Activated CD8-positive, alpha-beta memory T cell treated with anti-CD3 and anti-CD28 coated beads, Interleukin-2, amount 10 ng/mL, durations not matched to agents 7 days and 5 days (primary cell): ENCODE measurements around the gene KLHL29. TPM values are rescaled to one million over a fixed set of nuclear protein-coding genes. Genes with fewer than 3 reads are reported as not detected.

Experiments
- ATAC-seq: fragments of 150-1000 bp; cut with Tn5 transposase; one replicate; pipeline ENCODE4 v1.10.0; 2021; ENCODE audit warnings: moderate library complexity
- CTCF ChIA-PET: fragments of 350-600 bp; sonication (Branson Sonifier 250); formaldehyde crosslinking; loops from one replicate; lab custom pipeline; 2021; ENCODE audit warnings: antibody characterized with exemption; lab: Charles Lee
- DNase-seq: peaks from one replicate; pipeline ENCODE4 v3.0.0-alpha.2; 2020
- H3K27ac Mint-ChIP-seq: one replicate; pipeline ENCODE4 v1.8.0; 2021; ENCODE audit warnings: mild to moderate bottlenecking, mixed read lengths
- H3K27me3 Mint-ChIP-seq: one replicate; pipeline ENCODE4 v1.8.0; 2021; ENCODE audit warnings: mixed read lengths
- H3K36me3 Mint-ChIP-seq: one replicate; pipeline ENCODE4 v1.8.0; 2021; ENCODE audit warnings: mild to moderate bottlenecking, mixed read lengths
- H3K4me1 Mint-ChIP-seq: one replicate; pipeline ENCODE4 v1.8.0; 2021; ENCODE audit warnings: mixed read lengths
- H3K4me3 Mint-ChIP-seq: one replicate; pipeline ENCODE4 v1.8.0; 2021; ENCODE audit warnings: mild to moderate bottlenecking, moderate library complexity, mixed read lengths
- H3K9me3 Mint-ChIP-seq: one replicate; pipeline ENCODE4 v1.8.0; 2022; ENCODE audit warnings: low read depth, mixed read lengths
- total RNA-seq, 2 experiments: library from RNA; stranded (reverse); gene quantifications; one replicate each; pipeline ENCODE4 v1.2.3, GENCODE V29; 2021

Gene KLHL29
- total RNA-seq, 2 experiments from 2014 or later, result 0.09 to 0.12 TPM

GRCh38 chr2:23569761-23570365, 184.9 kb downstream of the KLHL29 start:
- Mint-ChIP-seq H3K9me3 (no peaks in the 10 kb centered on the region), H3K4me3 (no peak overlapping the region), H3K36me3 (no peaks in the 10 kb centered on the region), H3K4me1 (no peaks in the 10 kb centered on the region), H3K27ac (no peak overlapping the region), H3K27me3 (peaks cover 4% of the 10 kb centered on the region)
- no peak for DNase-seq
- CTCF ChIA-PET, result no interaction called here
- ATAC-seq, result no peak

GRCh38 chr2:23571085-23571484, 186.1 kb downstream of the KLHL29 start:
- no peaks in the 10 kb centered on the region for H3K36me3 Mint-ChIP-seq
- H3K27me3 Mint-ChIP-seq, result peaks cover 4% of the 10 kb centered on the region
- CTCF ChIA-PET, result no interaction called here
- H3K4me1 Mint-ChIP-seq, result no peaks in the 10 kb centered on the region
- DNase-seq (no peak), ATAC-seq (no peak)
- H3K4me3 Mint-ChIP-seq, result no peak overlapping the region
- no peaks in the 10 kb centered on the region for H3K9me3 Mint-ChIP-seq
- H3K27ac Mint-ChIP-seq, result no peak overlapping the region

GRCh38 chr2:23571527-23572282, 186.7 kb downstream of the KLHL29 start:
- no peak overlapping the region for H3K27ac Mint-ChIP-seq
- H3K4me3 Mint-ChIP-seq, result no peak overlapping the region
- H3K27me3 Mint-ChIP-seq, result peaks cover 4% of the 10 kb centered on the region
- ATAC-seq (no peak), DNase-seq (no peak)
- CTCF ChIA-PET, result no interaction called here
- H3K9me3 Mint-ChIP-seq, result no peaks in the 10 kb centered on the region
- no peaks in the 10 kb centered on the region for H3K4me1 Mint-ChIP-seq
- no peaks in the 10 kb centered on the region for H3K36me3 Mint-ChIP-seq

- Mint-ChIP-seq H3K4me3 (no peak overlapping the region), H3K4me1 (no peaks in the 10 kb centered on the region), H3K36me3 (no peaks in the 10 kb centered on the region), H3K27ac (no peak overlapping the region), H3K27me3 (no peaks in the 10 kb centered on the region), H3K9me3 (no peaks in the 10 kb centered on the region)
- CTCF ChIA-PET, result no interaction called here
- no peak for DNase-seq
- ATAC-seq, result no peak
These were observed 190.1 kb downstream of the KLHL29 start for GRCh38 chr2:23574919-23575654.

- DNase-seq, result no peak
- Mint-ChIP-seq H3K27ac (no peak overlapping the region), H3K36me3 (no peaks in the 10 kb centered on the region)
These were observed 194.1 kb downstream of the KLHL29 start for GRCh38 chr2:23578964-23579671.

GRCh38 chr2:23579674-23580073, 194.7 kb downstream of the KLHL29 start:
- DNase-seq (no peak), ATAC-seq (no peak)
- H3K4me1 Mint-ChIP-seq, result no peaks in the 10 kb centered on the region
- no peaks in the 10 kb centered on the region for H3K27me3 Mint-ChIP-seq
- H3K4me3 Mint-ChIP-seq, result no peak overlapping the region
- CTCF ChIA-PET, result no interaction called here
- H3K27ac Mint-ChIP-seq, result no peak overlapping the region
- no peaks in the 10 kb centered on the region for H3K9me3 Mint-ChIP-seq
- no peaks in the 10 kb centered on the region for H3K36me3 Mint-ChIP-seq

More at GRCh38 chr2:23578964-23579671, 194.1 kb downstream of the KLHL29 start:
- H3K27me3 Mint-ChIP-seq, result no peaks in the 10 kb centered on the region
- no peaks in the 10 kb centered on the region for H3K9me3 Mint-ChIP-seq
- no peak overlapping the region for H3K4me3 Mint-ChIP-seq
- CTCF ChIA-PET, result no interaction called here
- no peak for ATAC-seq
- no peaks in the 10 kb centered on the region for H3K4me1 Mint-ChIP-seq

GRCh38 chr2:23583467-23583866, 198.5 kb downstream of the KLHL29 start:
- CTCF ChIA-PET, result no interaction called here
- no peaks in the 10 kb centered on the region for H3K36me3 Mint-ChIP-seq
- H3K4me3 Mint-ChIP-seq, result no peak overlapping the region
- no peaks in the 10 kb centered on the region for H3K4me1 Mint-ChIP-seq
- no peaks in the 10 kb centered on the region for H3K27me3 Mint-ChIP-seq
- DNase-seq, result no peak
- H3K27ac Mint-ChIP-seq, result no peak overlapping the region
- no peak for ATAC-seq
- H3K9me3 Mint-ChIP-seq, result no peaks in the 10 kb centered on the region

- CTCF ChIA-PET, result no interaction called here
- Mint-ChIP-seq H3K27me3 (no peaks in the 10 kb centered on the region), H3K4me1 (no peaks in the 10 kb centered on the region), H3K36me3 (no peaks in the 10 kb centered on the region), H3K9me3 (no peaks in the 10 kb centered on the region), H3K4me3 (no peak overlapping the region), H3K27ac (no peak overlapping the region)
- DNase-seq (no peak), ATAC-seq (no peak)
These were observed 199.2 kb downstream of the KLHL29 start for GRCh38 chr2:23584054-23584745.

GRCh38 chr2:23585273-23586170, 200.5 kb downstream of the KLHL29 start:
- H3K27me3 Mint-ChIP-seq, result peaks cover 2% of the 10 kb centered on the region
- CTCF ChIA-PET, result no interaction called here
- H3K36me3 Mint-ChIP-seq, result no peaks in the 10 kb centered on the region
- no peak overlapping the region for H3K27ac Mint-ChIP-seq
- H3K4me3 Mint-ChIP-seq, result no peak overlapping the region
- H3K4me1 Mint-ChIP-seq, result no peaks in the 10 kb centered on the region
- DNase-seq (no peak), ATAC-seq (no peak)
- no peaks in the 10 kb centered on the region for H3K9me3 Mint-ChIP-seq

GRCh38 chr2:23586741-23587306, 201.8 kb downstream of the KLHL29 start:
- no peaks in the 10 kb centered on the region for H3K36me3 Mint-ChIP-seq
- DNase-seq, result no peak
- no peaks in the 10 kb centered on the region for H3K4me1 Mint-ChIP-seq
- H3K4me3 Mint-ChIP-seq, result no peak overlapping the region
- ATAC-seq, result no peak
- CTCF ChIA-PET, result no interaction called here
- peaks cover 2% of the 10 kb centered on the region for H3K27me3 Mint-ChIP-seq
- no peak overlapping the region for H3K27ac Mint-ChIP-seq
- no peaks in the 10 kb centered on the region for H3K9me3 Mint-ChIP-seq

- no peak overlapping the region for H3K27ac Mint-ChIP-seq
- no peaks in the 10 kb centered on the region for H3K36me3 Mint-ChIP-seq
- peaks cover 2% of the 10 kb centered on the region for H3K27me3 Mint-ChIP-seq
- H3K4me3 Mint-ChIP-seq, result no peak overlapping the region
- DNase-seq, result no peak
- no peaks in the 10 kb centered on the region for H3K9me3 Mint-ChIP-seq
- H3K4me1 Mint-ChIP-seq, result no peaks in the 10 kb centered on the region
- ATAC-seq, result no peak
- CTCF ChIA-PET, result no interaction called here
These were observed 202.4 kb downstream of the KLHL29 start for GRCh38 chr2:23587341-23587880.

- no peak overlapping the region for H3K4me3 Mint-ChIP-seq
- no peak for DNase-seq
- ATAC-seq, result no peak
- H3K9me3 Mint-ChIP-seq, result no peaks in the 10 kb centered on the region
- no peaks in the 10 kb centered on the region for H3K36me3 Mint-ChIP-seq
- no peaks in the 10 kb centered on the region for H3K4me1 Mint-ChIP-seq
- CTCF ChIA-PET, result no interaction called here
- H3K27me3 Mint-ChIP-seq, result peaks cover 5% of the 10 kb centered on the region
- H3K27ac Mint-ChIP-seq, result no peak overlapping the region
These were observed 203.1 kb downstream of the KLHL29 start for GRCh38 chr2:23588106-23588505.
